HepG2 (cell line): Measurements from ENCODE around the gene SPRED2. TPM values are rescaled to one million over a fixed set of nuclear protein-coding genes. Genes with fewer than 3 reads are reported as not detected.

Source experiments
- ATAC-seq: fragments of 200-7000 bp; cut with Tn5 transposase; 3 replicates; pipeline ENCODE4 v1.9.1; 2020; ENCODE audit warnings: mild to moderate bottlenecking, moderate library complexity
- BruUV-seq: library from RNA; stranded (reverse); fragments of 400-500 nt; replicated peaks from 2 replicates; lab custom pipeline; 2021; lab: Mats Ljungman, UMichigan
- CTCF ChIA-PET: fragments of 300-600 bp; formaldehyde crosslinking; extraction: SDS; loops from one replicate; lab custom pipeline; 2021; ENCODE audit warnings: low total read pairs, inconsistent platforms, low intra/inter-chr PET ratio; lab: Yijun Ruan, JAX
- POLR2A ChIA-PET: fragments of 350-600 bp; sonication (Branson Sonifier 250); formaldehyde crosslinking; loops from one replicate; lab custom pipeline; 2020; ENCODE audit warnings: antibody characterized with exemption, inconsistent platforms; lab: Yijun Ruan, JAX
- DNase-seq: peaks from one replicate; pipeline ENCODE4 v3.0.0-alpha.2; 2015; ENCODE audit warnings: low spot score
- FAIRE-seq: peaks from 3 replicates; lab custom pipeline; 2011; peaks lifted over from hg19 to GRCh38; lab: Jason Lieb, UNC
- H2AFZ ChIP-seq: one replicate; pipeline ENCODE4 v1.6.1; 2011; ENCODE audit warnings: low read length, inconsistent platforms
- H3K27ac ChIP-seq: fragments of 300-600 bp; 3 replicates; pipeline ENCODE4 v1.8.0; 2011; ENCODE audit warnings: mixed run types, mild to moderate bottlenecking, mixed read lengths, low read length, inconsistent platforms; ENCODE audit not compliant: insufficient read depth; ENCODE audit errors: extremely low read length
- H3K27me3 ChIP-seq, 2 experiments: fragments of 200-600 bp in 1 of 2; 2 replicates in 1 of 2; 3 replicates in 1 of 2; pipeline versions ENCODE4 v1.6.0 to v1.8.0; 2011; ENCODE audit warnings: low read length in 2 of 2, mild to moderate bottlenecking in 2 of 2, moderate library complexity in 2 of 2, inconsistent platforms in 1 of 2; ENCODE audit not compliant: insufficient read depth in 2 of 2, control insufficient read depth in 1 of 2
- H3K36me3 ChIP-seq, 2 experiments: fragments of 200-600 bp in 1 of 2; replicated peaks in 1 of 2; 2 replicates in 1 of 2; 3 replicates in 1 of 2; pipeline versions ENCODE4 v1.5.1 to v1.8.0; 2011; ENCODE audit warnings: low read length in 2 of 2, inconsistent platforms in 1 of 2; ENCODE audit not compliant: insufficient read depth in 2 of 2, control insufficient read depth in 1 of 2
- H3K4me1 ChIP-seq: 2 replicates; pipeline ENCODE4 v1.5.1; 2012; ENCODE audit warnings: low read length, inconsistent platforms; ENCODE audit not compliant: insufficient read depth
- H3K4me2 ChIP-seq: 2 replicates; pipeline ENCODE4 v1.6.0; 2011; ENCODE audit warnings: low read depth, low read length, inconsistent platforms
- H3K4me3 ChIP-seq, 3 experiments: fragments of 200-600 bp in 1 of 3; sonication (generic), shearing (Covaris generic) in 1 of 3; replicated peaks in 1 of 3; 2 replicates each; pipeline ENCODE4 v1.5.1; 2011 to 2016; ENCODE audit warnings: low read length in 3 of 3, inconsistent platforms in 2 of 3, low read depth in 2 of 3, mild to moderate bottlenecking in 2 of 3, control low read depth in 1 of 3, mixed read lengths in 1 of 3; ENCODE audit not compliant: insufficient read depth in 1 of 3
- H3K79me2 ChIP-seq: one replicate; pipeline ENCODE4 v1.6.1; 2011; ENCODE audit warnings: low read length, inconsistent platforms; ENCODE audit not compliant: insufficient read depth
- H3K9ac ChIP-seq: 2 replicates; pipeline ENCODE4 v1.6.0; 2011; ENCODE audit warnings: mild to moderate bottlenecking, low read depth, low read length, inconsistent platforms; ENCODE audit not compliant: insufficient read depth
- H3K9me3 ChIP-seq: 2 replicates; pipeline ENCODE4 v1.5.1; 2012; ENCODE audit warnings: mild to moderate bottlenecking, low read length
- H4K20me1 ChIP-seq: 2 replicates; pipeline ENCODE4 v1.6.0; 2011; ENCODE audit warnings: inconsistent platforms, mild to moderate bottlenecking, low read length, moderate library complexity; ENCODE audit not compliant: insufficient read depth
- FIP1L1 ChIP-seq: fragments of 200-400 bp; formaldehyde crosslinking; IDR thresholded peaks from 2 replicates; pipeline ENCODE4 v1.6.1; 2018; ENCODE audit warnings: low read depth, mild to moderate bottlenecking, low read length, moderate library complexity, borderline replicate concordance; ENCODE audit not compliant: insufficient read depth
- JARID2 ChIP-seq: sonication (generic); formaldehyde crosslinking; IDR thresholded peaks from 2 replicates; pipeline ENCODE4 v1.8.1; 2023; ENCODE audit warnings: missing genetic modification reagents, inconsistent platforms; ENCODE audit not compliant: insufficient replicate concordance
- MXI1 ChIP-seq: IDR thresholded peaks from 3 replicates; pipeline ENCODE4 v1.6.1; 2012; ENCODE audit warnings: low read depth, low read length, inconsistent platforms, borderline replicate concordance
- RBM39 ChIP-seq: fragments of 200-400 bp; formaldehyde crosslinking; IDR thresholded peaks from one replicate; pipeline ENCODE4 v1.6.1; 2018; ENCODE audit warnings: antibody characterized with exemption, mild to moderate bottlenecking, low read depth, low read length; ENCODE audit not compliant: poor library complexity, severe bottlenecking
- TEAD3 ChIP-seq: optimal IDR thresholded peaks from 2 replicates; pipeline ENCODE3; 2016; ENCODE audit warnings: borderline replicate concordance
- TOPORS ChIP-seq: sonication (generic); formaldehyde crosslinking; IDR thresholded peaks from 2 replicates; pipeline ENCODE4 v1.8.0; 2023; ENCODE audit warnings: mild to moderate bottlenecking, missing genetic modification reagents
- ZNF230 ChIP-seq: sonication (generic); formaldehyde crosslinking; IDR thresholded peaks from 2 replicates; pipeline ENCODE4 v1.4.0; 2020; ENCODE audit warnings: mild to moderate bottlenecking, missing genetic modification reagents
- ZNF331 ChIP-seq: sonication (generic); formaldehyde crosslinking; IDR thresholded peaks from 2 replicates; pipeline ENCODE4 v1.4.0; 2020; ENCODE audit warnings: missing genetic modification reagents
- ZNF446 ChIP-seq: sonication (generic); formaldehyde crosslinking; IDR thresholded peaks from 2 replicates; pipeline ENCODE4 v1.5.0; 2020; ENCODE audit warnings: mild to moderate bottlenecking, missing genetic modification reagents
- ZSCAN31 ChIP-seq: sonication (generic); formaldehyde crosslinking; IDR thresholded peaks from 2 replicates; pipeline ENCODE4 v1.5.0; 2020; ENCODE audit warnings: low read depth, mild to moderate bottlenecking, missing genetic modification reagents
- WGBS: methylation state at CpG from one replicate; pipeline ENCODE4 v1.1.6; 2017; ENCODE audit warnings: low lambda C conversion rate; 5-methylcytosine and 5-hydroxymethylcytosine counted together
- in situ Hi-C: cut with HindIII; loops from 2 replicates; pipeline ENCODE4 v1.10.0; 2017; ENCODE audit warnings: low pct_unique_long_range_greater_than_20kb; ENCODE audit not compliant: extremely low pct_ligation_motif_present
- intact Hi-C: fragments of 100-400 bp; cut with micrococcal nuclease; formaldehyde crosslinking; loops from one replicate; pipeline ENCODE4 v1.10.0; 2022; ENCODE audit not compliant: unreplicated experiment
- polyA plus RNA-seq, 8 experiments: library from polyadenylated mRNA; depleted of rRNA in 3 of 8; stranded (reverse) in 7 of 8; unstranded in 1 of 8; fragments of >200 nt; fragmentation: Illumina TruSeq in 4 of 8; extraction: Trizol in 4 of 8; gene quantifications; 2 replicates each; pipeline versions ENCODE4 v1.2.1 to v1.2.3, GENCODE V29; 2011 to 2016; ENCODE audit warnings: low read depth in 4 of 8, missing spikeins in 1 of 8, mixed read lengths in 1 of 8; ENCODE audit not compliant: insufficient read depth in 1 of 8
- total RNA-seq, 5 experiments: library from RNA; depleted of rRNA; stranded (reverse); fragments of >200 nt; fragmentation: Illumina TruSeq; extraction: Trizol; gene quantifications; 2 replicates each; pipeline ENCODE4 v1.2.3, GENCODE V29; 2016; ENCODE audit warnings: low read depth in 1 of 5
- TF ChIP-seq, protein P1 (sequence below): sonication (generic); formaldehyde crosslinking; conservative IDR thresholded peaks from 2 replicates; pipeline ENCODE4 v1.4.0; 2020; ENCODE audit warnings: missing genetic modification reagents
- TF ChIP-seq, protein P2 (sequence below): IDR thresholded peaks from 2 replicates; pipeline ENCODE4 v1.6.1; 2016
- TF ChIP-seq, protein P3 (sequence below): sonication (generic); formaldehyde crosslinking; IDR thresholded peaks from 2 replicates; pipeline ENCODE4 v1.8.0; 2022; ENCODE audit warnings: mild to moderate bottlenecking, missing genetic modification reagents, moderate library complexity
- TF ChIP-seq, protein P4 (sequence below): sonication (generic); formaldehyde crosslinking; IDR thresholded peaks from 2 replicates; pipeline ENCODE4 v1.4.0; 2020; ENCODE audit warnings: missing genetic modification reagents, mild to moderate bottlenecking, borderline replicate concordance

SPRED2 gene
- total and polyA plus RNA-seq, 2 of the 13 experiments (the other 11 are each of a cell fraction or from before 2014, with no cell fraction given) = 13.0 to 37.0 TPM

DNA sequence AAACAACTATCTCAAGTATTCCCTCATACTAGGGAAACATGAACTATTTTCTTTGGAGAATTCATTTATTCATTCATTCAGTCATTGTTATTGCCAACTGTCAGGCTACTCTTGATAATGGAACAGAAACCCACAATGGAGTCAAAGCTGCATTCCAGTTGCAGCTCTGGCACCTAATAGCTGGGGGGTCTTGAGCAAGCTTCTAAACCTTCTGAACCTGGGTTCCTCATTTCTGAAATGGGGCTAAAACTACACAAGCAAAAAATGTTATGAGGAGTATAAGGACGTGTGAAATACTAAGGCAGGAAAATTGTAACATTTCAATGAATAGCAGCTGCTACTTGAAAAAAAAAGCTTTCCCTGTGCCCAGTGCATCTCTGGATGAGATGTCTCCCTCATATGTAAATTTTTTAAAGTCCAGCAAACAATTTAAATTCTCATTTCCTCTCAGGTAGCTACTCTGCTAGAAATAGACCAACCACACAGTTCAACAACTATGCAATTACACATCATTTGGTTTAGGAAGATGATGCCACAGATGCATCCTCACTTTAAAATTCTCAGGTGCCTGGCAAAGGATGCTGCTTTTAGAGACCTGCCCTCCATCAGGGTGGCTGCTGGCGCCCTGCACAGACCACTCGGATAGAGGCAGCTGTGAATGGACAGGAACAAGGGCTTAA, 38.5 kb downstream of the SPRED2 start:
- Histone ChIP-seq H3K4me3 (no peak overlapping the region), H3K4me1 (peaks cover 82% of the 10 kb centered on the region), H4K20me1 (peaks cover 84% of the 10 kb centered on the region), H3K79me2 (peaks cover 97% of the 10 kb centered on the region), H3K9me3 (no peaks in the 10 kb centered on the region)
- no peak for DNase-seq
- TF ChIP-seq ZNF230 (CRISPR knock-in tag) = no peak
- no peak for TF ChIP-seq TEAD3 (CRISPR knock-in tag)
- TF ChIP-seq JARID2 (CRISPR knock-in tag) = no peak
- no peak for TF ChIP-seq MXI1
- TF ChIP-seq, protein P1, sequence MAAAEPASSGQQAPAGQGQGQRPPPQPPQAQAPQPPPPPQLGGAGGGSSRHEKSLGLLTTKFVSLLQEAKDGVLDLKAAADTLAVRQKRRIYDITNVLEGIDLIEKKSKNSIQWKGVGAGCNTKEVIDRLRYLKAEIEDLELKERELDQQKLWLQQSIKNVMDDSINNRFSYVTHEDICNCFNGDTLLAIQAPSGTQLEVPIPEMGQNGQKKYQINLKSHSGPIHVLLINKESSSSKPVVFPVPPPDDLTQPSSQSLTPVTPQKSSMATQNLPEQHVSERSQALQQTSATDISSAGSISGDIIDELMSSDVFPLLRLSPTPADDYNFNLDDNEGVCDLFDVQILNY = no peak
- TF ChIP-seq, protein P2, sequence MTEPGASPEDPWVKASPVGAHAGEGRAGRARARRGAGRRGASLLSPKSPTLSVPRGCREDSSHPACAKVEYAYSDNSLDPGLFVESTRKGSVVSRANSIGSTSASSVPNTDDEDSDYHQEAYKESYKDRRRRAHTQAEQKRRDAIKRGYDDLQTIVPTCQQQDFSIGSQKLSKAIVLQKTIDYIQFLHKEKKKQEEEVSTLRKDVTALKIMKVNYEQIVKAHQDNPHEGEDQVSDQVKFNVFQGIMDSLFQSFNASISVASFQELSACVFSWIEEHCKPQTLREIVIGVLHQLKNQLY (CRISPR knock-in tag) = no peak
- no peak for TF ChIP-seq ZSCAN31 (CRISPR knock-in tag)
- TF ChIP-seq FIP1L1 = no peak
- TF ChIP-seq ZNF331 (CRISPR knock-in tag) = no peak
- no peak for TF ChIP-seq TOPORS (CRISPR knock-in tag)
- no peak for TF ChIP-seq ZNF446 (CRISPR knock-in tag)
- no peak for TF ChIP-seq RBM39
- TF ChIP-seq, protein P3, sequence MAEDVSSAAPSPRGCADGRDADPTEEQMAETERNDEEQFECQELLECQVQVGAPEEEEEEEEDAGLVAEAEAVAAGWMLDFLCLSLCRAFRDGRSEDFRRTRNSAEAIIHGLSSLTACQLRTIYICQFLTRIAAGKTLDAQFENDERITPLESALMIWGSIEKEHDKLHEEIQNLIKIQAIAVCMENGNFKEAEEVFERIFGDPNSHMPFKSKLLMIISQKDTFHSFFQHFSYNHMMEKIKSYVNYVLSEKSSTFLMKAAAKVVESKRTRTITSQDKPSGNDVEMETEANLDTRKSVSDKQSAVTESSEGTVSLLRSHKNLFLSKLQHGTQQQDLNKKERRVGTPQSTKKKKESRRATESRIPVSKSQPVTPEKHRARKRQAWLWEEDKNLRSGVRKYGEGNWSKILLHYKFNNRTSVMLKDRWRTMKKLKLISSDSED = no peak
- TF ChIP-seq, protein P4, sequence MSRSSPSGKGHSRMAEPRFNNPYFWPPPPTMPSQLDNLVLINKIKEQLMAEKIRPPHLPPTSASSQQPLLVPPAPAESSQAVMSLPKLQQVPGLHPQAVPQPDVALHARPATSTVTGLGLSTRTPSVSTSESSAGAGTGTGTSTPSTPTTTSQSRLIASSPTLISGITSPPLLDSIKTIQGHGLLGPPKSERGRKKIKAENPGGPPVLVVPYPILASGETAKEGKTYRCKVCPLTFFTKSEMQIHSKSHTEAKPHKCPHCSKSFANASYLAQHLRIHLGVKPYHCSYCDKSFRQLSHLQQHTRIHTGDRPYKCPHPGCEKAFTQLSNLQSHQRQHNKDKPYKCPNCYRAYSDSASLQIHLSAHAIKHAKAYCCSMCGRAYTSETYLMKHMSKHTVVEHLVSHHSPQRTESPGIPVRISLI (CRISPR knock-in tag) = no peak
- TF ChIP-seq, all 625 proteins: peak for 0
- Histone ChIP-seq H3K27ac (no peak overlapping the region), H3K4me2 (no peak overlapping the region), H3K9ac (no peak overlapping the region), H3K36me3 (peaks cover 5% of the 10 kb centered on the region in 2 experiments; a peak in 4 of 5 replicates), H3K27me3 (no peaks in the 10 kb centered on the region), H2AFZ (no peak overlapping the region)
- ATAC-seq (no peak), FAIRE-seq (no peak)
- CTCF ChIA-PET = no interaction called here
- BruUV-seq = no TSS peak
- 88% methylated on average over 3 of the region's 3 CpGs for WGBS
- in situ Hi-C loops = no loop called here
- intact Hi-C loops = no loop called here
- POLR2A ChIA-PET = interaction anchor here (1.2 kb wide), 1 partner anchor 11 kb away, joined by 4 read pairs; no protein-coding TSS in a partner anchor
